ENCODE results near the gene CLIP2.
"Not testable (repeated sequence)": the region's sequence is repeated elsewhere in the genome, so short reads cannot be mapped to it uniquely, and the experiment has no call there.

CLIP2 gene

DNA sequence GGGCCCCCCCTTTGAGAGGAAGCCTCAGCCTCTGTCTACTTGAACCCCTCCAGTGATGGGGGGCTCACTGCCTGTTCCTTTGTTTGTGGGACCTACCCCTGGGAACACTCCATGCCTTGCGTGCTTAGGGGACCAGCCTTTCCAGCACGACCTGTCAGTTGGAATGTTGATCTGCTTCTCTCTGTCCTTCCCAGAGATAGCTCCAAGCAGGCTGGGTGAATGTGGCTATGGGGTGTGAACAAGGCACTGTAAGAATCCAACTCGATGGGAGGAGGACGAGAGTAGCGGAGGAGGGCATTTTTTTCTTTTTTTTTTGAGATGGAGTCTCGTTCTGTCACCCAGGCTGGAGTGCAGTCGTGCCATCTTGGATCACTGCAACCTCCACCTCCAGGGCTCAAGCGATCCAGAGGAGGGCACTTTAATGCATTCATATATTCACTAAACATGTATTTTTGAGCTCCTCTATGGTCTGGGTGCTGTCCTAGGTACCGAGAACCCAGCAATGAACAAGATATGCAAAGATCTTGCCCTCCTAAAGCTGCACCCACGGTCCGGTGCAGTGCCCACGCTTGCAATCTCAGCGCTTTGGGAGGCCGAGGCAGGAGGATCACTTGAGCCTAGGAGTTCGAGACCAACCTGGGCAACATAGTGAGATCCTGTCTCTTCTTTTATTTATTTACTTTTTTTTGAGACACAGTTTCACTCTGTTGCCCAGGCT, 8.5 kb downstream of the CLIP2 start:
- DNase-seq (ENCODE audit: low read depth), result no peak

DNA sequence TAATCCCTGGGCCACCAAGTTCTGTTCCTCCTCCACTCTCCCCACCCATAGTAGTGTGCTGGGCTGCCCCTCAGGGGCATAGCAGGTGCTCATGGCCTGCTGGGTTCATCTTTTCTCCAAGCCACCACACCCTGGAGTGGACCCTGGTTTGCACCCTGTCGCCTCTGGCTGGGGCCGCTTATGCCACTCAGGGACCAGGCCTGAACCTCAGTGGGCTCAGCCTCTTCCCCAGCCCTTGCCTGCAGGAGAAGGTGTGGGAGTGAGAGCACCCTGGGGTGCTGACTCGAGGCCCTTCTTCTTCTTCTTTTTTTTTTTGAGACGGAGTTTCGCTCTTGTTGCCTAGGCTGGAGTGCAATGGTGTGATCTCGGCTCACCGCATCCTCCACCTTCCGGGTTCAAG, 10.2 kb downstream of the CLIP2 start:
- no peak for DNase-seq (ENCODE audit: low read depth)

DNA sequence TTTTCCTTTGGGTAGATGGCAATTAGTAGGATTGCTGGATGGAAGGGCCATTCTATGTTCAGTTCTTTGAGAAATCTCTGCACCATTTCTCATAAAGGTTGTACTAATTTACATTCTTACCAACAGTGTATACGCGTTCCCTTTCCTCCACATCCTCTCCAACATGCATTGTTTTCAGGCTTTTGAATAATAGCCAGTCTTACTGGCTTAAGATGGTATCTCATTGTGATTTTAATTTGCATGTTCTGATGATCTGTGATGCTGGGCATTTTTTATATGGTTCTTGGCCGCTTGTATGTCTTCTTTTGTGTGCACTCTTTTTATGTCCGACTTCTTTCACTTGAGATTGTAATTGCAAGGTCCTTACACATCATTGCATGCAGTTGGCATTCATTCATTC, 11.7 kb downstream of the CLIP2 start:
- DNase-seq (ENCODE audit: low read depth), result no peak

DNA sequence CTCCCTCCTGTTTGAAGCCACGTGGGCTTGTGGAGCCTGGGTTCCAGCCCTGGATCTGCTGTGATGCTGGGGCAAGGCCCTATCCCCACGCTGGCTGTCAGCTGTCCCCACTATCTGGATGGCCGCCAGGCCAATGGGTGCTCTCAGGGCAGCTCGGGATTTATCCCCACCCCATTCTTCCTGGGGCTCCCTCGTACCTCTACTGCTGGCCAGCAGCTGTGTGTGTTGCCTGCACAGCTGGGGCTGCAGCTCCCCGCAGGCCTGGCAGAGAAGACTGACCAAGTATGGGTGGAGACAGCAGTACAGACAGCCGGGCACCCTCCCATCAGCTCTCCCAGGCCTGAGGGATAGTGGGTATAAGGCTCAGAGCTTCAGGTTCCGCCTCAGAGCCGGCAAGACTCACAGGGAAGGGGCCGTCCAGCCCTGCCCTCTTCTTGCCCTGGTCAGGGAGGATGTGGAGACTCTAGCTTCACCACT, 13.6 kb downstream of the CLIP2 start:
- no peak for DNase-seq (ENCODE audit: low read depth)

DNA sequence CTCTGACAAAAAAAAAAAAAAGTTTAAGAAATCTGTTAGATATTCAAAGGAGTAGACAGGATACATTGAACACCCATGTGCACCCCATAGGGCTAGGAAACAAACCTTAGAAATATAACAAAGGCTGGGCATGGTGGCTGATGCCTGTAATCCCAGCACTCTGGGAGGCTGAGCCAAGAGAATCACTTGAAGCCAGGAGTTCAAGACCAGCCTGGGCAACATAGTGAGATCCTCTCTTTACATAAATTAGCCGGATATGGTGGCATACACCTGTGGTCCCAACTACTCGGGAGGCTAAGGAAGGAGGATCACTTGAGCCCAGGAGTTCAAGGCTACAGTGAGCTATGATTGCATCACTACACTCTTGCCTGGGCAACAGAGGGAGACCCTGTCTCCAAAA, 15.3 kb downstream of the CLIP2 start:
- no peak for DNase-seq (ENCODE audit: low read depth)

DNA sequence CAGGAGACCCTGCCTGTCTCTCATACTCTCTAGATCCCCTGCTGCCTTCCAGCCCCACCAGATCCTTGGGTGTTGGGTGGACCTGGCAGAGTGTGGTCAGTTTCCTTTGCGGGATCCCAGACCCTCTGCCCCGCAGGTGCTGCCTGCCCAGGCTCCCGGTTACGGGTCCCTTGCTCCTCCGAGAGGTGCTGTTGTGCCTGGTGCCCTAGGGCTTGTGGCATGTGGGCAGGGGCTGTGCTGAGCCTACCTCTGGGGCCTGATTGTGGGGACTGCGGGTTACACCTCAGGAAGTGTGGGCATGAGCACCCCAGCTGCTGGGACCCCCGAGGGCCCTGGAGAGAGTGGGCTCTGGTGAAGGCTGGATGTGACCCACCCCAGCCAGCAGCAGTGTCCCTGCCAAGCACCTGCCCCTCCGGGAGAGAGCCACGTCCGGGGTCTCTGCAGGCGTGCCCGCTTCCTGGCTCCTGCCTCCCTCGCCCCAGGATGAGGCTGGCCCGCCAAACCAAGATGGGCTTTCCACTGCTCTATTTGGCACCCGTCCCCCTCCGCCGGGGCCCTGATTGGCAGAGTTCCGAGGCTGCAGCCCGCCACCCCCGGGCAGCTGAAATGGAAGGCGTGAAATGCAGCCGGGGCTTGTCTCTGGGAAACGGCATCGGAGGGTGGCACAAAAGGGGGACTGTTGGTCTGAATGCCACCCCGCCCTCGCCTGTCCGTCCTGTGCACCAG, 17.0 kb downstream of the CLIP2 start:
- DNase-seq (ENCODE audit: low read depth), result no peak

DNA sequence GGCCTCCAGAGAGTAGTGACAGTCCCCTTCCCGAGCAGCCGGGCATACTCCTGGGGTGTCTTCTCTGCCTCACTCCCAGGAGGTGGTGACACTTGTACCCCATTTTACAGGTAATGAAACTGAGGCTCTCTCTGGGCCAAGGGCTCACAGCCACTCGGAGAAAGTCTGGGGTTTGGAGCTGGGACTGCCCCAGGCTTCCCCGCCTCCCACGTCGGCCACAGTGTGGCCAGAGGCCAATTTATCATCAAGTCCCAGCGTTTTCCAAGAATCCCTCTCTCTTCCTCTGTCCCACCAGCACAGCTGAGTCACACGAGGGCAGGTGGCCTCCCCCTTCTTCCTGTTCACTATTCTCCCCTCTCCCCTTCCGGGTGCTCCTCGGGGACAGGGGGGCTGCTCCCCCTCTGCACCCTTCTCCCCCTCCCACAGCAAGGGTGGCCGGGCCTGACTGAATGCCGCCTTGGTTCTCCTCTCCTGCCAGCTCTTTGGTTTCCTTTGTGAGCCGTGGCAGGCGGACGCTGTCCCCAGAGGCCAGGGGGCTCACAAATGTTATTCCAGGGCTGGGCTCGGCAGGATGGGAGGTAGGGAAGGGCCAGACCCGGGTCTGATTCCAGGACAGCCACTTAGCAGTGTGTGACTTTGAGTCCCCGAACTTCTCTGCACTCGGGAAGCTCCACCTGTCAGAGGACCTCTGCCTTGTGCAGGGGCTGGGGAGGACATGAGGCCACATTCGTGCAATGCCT, 17.7 kb downstream of the CLIP2 start:
- peak; percentile 55 for DNase-seq (ENCODE audit: low read depth)

DNA sequence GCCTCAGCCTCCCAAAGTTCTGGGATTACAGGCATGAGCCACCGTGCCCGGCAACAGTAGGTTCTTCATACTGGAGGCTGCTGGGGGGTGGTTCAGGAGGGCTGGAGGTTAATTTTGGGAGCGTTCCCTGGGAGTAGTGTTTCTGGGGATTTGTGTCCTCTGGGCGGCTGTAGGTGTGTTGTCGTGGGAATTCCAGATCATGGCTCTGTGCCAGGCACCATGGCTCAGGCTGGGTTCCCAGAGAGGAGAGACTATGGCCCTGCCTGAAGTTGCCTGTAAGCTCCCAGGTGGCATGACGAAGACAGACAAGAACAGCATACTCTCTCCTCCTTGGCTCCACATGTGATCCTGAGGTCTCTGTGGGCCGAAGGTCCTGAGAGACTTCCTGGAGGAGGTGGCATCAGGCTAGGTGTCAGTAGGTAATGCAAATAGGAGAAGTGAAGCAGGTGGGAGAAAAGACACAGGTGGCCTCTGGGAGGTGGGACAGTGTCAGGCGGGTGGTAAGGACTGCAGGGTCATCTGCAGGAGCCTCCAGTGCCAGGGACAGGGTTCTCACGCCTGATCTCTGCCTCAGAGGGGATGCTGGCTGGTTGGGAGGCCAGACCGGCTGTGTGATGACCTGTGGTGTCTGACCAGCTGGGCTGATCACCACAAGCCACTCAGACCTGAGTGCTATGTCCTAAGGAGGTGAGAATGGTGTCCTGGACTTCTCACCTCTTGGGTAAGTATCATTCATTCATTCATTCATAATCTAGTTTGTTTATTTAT, 18.7 kb downstream of the CLIP2 start:
- no peak for DNase-seq (ENCODE audit: low read depth)

DNA sequence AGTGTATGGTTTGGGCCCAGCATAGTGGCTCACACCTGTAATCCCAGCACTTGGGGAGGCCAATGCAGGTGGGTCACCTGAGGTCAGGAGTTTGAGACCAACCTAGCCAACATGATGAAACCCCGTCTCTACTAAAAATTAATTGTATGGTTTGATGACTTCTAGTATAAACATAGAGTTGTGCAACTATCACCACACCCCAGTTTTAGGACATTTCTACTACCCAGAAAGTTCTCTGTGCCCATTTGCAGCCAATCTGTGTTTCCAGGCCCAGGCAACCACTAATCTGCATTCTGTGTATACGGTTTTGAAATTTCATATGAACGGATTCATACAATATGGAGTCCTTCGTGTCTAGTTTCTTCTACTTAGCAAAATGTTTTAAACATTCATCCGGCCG, 20.0 kb downstream of the CLIP2 start:
- DNase-seq (ENCODE audit: low read depth), result peak; percentile 30

DNA sequence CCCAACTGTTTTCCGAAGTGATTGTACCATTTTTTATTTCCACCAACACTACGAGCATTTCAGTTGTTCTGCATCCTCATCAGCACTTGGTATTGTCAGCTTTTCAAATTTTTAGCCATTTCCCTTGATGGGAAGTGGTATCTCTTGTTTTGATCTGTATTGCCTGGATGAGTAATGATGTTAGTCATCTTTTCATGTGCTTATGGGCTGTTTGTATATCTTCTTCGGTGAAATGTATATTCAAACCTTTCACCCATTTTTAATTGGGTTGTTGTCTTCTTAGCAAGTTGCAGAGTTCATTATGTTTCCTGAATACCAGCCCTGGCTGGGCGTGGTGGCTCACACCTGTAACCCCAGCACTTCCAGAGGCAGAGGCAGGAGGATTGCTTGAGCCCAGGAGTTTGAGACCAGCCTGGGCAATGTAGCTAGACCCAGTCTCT, 22.1 kb downstream of the CLIP2 start:
- no peak for DNase-seq (ENCODE audit: low read depth)

DNA sequence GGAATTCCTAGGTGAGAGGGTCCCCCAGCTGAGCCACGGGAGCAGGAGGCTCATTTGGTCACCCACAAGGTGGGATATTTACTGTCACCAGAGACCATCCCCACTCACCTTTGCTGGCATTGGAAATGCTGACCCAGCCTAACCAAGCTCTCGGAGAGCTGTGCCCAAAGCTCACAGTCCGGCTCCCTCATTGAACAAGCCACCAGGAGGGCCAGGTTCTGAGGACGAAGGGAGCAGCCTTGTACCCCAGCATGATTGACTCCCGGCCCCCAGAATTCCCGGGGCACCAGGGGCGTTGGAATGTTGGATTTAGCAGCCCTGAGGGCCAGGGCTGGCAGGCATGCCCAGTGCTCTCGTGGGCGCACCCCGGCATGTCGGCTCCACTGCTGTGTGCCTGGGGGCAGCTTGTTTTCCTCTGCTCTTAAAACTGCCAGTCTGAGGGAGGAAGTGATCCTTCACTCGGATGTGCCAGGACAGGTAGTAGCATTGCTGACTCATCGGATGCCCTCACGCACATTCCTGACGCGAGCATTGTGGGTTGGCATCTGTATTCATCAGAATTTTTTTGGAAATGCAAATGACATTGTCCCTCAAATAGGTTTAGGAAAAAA, 23.3 kb downstream of the CLIP2 start:
- DNase-seq (ENCODE audit: low read depth), result no peak

DNA sequence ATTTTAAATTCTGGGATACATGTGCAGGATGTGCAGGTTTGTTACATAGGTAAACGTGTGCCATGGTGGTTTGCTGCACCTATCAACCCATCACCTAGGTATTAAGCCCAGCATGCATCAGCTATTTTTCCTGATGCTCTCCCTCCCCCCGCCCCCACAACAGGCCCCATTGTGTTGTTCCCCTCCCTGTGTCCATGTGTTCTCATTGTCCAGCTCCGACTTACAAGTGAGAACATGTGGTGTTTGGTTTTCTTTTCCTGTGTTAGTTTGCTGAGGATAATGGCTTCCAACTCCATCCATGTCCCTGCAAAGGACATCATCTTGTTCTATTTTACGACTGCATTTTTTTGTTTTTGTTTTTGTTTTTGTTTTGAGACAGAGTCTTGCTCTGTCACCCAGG, 26.7 kb downstream of the CLIP2 start:
- DNase-seq (ENCODE audit: low read depth), result not testable (repeated sequence)

DNA sequence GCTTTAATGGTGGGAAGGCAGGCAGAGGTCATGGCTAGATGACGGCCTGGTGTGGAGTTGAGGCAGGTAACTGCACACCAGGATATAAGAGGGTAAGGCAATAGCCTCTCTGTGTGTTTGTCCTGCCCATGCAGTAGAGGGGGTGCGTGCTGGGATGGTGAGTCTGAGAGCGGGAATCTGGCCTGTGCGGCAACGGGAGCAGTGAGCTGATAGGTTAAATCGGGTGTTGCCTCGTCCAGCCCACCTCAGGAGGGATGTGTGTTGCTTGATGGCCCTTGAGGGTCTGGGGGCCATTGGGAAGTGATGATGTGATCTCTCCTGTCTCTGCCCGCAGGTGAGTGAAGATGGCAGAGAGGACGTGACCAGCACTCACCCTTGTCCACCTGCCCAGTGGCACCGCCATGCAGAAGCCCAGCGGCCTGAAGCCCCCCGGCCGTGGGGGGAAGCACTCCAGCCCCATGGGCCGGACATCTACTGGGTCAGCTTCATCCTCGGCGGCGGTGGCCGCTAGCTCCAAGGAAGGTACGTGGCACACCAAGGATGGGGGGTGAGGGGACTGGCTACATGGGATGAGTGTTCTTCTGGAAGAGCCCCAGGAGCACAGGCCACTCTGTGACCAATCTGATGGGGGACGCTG, 28.1 kb downstream of the CLIP2 start:
- no peak for DNase-seq (ENCODE audit: low read depth)

DNA sequence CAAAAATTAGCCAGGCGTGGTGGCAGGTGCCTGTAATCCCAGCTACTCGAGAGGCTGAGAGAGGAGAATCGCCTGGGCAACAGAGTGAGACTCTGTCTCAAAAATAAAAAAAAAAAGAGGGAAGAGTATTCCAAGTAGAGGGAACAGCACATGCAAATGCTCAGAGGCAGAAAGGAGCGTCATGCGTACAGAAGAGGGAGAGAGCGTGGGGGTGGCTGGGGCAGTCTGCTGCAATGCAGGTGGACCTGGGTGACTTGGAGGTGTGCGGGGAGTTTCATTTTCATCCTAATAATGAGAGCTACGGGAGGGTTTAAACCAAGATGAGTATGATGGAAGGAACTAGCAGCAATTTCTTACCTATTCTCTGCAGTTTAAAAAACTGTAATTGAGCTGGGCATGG, 28.8 kb downstream of the CLIP2 start:
- no peak for DNase-seq (ENCODE audit: low read depth)

DNA sequence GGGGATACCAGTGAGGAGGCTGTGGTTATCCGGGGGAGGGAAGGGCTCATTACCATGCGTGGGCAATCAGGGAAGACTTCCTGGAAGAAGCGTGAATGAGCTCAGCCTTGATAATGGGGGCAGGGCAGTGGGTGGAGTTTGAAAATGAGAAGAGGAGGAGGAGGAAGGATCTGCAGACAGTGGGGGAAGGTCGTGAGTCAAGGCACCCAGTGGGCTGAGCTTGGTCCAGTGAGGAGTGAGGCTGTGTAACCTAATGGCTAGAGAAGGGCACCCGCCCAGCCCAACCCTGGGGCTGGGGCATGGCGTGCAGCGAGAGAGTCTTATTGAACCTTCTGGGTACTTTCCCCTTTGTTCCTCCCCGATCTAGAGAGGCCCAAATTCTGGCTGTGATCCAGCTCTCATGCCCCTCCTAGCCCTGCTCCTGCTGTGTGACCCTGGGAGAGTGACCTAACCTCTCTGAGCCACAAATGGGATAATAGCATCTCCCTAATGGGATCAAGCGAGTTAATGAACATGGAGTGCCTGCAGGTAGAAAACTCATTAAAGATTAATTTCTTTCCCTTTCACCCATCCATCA, 31.5 kb downstream of the CLIP2 start:
- no peak for DNase-seq (ENCODE audit: low read depth)

DNA sequence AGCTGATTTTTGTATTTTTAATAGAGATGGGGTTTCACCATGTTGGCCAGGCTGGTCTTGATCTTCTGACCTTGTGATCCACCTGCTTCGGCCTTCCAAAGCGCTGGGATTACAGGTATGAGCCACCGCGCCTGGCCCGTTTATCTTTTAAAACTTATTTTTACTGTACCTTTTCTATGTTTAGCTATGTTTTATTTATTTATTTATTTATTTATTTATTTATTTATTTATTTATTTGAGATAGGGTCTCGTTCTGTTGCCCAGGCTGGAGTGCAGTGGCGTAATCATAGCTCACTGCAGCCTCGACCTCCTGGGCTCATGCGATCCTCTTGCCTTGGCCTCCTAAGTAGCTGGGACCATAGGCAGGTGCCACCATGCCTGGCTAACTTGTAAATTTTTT, 33.7 kb downstream of the CLIP2 start:
- not testable (repeated sequence) for DNase-seq (ENCODE audit: low read depth)

DNA sequence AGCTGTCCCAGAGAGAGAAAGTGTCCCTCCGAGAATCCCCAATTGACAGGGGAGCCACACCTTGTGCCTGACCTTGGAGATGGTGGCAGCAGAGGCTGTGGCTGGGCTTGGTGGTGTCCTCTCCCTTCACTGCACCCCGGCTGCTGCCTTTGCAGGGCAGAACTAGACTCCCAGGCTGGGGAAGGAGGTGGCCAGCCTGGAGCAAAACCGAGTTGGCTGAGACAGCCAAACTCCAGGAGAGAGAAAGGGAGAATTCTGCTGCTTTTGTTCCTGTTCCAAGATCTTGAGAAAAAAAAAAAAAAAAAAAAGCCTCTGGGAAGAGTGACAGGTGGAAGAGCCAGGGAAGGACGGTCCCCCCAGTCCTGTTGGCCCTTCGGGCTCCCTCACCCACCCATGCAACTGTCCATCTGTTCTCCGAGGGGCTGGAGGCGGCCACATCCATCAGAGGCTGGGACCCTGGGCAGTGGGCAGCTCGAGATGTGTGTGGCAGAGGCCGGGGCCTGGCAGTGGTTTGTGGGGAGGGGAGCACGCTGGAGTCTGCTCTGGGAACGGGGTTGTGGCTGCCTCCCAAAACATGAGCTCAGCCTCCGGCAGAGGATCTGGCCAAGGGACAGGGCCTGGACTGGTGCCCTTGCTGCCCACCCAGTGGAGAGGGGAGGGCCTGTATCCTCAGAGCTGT, 35.5 kb downstream of the CLIP2 start:
- no peak for DNase-seq (ENCODE audit: low read depth)

DNA sequence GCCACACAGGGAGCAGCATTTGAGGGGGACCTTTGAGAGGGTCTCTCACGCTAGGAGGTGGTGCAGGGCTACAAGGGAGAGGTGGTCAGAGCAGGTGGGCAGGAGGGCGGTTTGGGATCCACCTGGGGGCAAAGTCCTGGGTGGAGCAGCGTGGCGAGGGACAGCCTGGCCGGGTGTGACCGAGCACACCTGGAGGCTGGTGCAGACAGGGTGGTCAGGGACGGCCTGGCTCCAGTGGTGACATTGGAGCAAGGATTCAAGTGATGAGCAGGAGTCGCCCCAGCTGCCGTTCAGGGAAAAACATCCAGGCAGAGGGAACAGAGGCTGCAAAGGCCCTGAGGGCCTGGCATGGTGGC, 36.0 kb downstream of the CLIP2 start:
- DNase-seq (ENCODE audit: low read depth), result no peak

DNA sequence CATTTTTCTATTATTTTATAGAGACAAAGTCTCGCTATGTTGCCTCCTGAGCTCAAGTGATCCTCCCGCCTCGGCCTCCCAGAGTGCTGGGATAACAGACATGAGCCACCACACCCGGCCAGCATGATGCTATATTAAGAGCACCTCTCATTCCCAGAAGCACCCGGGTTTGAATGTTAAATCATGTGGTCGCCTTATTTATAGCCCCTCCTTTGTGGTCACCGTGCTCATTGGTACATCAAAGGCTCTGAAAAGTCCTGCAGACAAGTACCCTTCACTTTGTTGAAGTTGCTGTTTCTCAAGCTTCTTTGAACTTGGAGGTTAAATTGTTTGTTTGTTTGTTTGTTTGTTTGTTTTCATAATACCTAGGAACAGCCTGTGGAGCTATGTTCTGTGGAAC, 40.0 kb downstream of the CLIP2 start:
- no peak for DNase-seq (ENCODE audit: low read depth)
